ENCODE measurements around the gene NUBP2. TPM values are rescaled to one million over a fixed set of nuclear protein-coding genes. Genes with fewer than 3 reads are reported as not detected.

NUBP2 gene, protein sequence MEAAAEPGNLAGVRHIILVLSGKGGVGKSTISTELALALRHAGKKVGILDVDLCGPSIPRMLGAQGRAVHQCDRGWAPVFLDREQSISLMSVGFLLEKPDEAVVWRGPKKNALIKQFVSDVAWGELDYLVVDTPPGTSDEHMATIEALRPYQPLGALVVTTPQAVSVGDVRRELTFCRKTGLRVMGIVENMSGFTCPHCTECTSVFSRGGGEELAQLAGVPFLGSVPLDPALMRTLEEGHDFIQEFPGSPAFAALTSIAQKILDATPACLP
- polyA plus RNA-seq (2012; rRNA removed): 73.2 and 75.4 TPM in 2 replicates
- polyA plus RNA-seq (2012; cell fraction: cytosol; rRNA removed): 30.1 and 51.3 TPM in 2 replicates
- polyA plus RNA-seq (2012; cell fraction: nucleus; rRNA removed): 98.8 and 129 TPM in 2 replicates

DNA sequence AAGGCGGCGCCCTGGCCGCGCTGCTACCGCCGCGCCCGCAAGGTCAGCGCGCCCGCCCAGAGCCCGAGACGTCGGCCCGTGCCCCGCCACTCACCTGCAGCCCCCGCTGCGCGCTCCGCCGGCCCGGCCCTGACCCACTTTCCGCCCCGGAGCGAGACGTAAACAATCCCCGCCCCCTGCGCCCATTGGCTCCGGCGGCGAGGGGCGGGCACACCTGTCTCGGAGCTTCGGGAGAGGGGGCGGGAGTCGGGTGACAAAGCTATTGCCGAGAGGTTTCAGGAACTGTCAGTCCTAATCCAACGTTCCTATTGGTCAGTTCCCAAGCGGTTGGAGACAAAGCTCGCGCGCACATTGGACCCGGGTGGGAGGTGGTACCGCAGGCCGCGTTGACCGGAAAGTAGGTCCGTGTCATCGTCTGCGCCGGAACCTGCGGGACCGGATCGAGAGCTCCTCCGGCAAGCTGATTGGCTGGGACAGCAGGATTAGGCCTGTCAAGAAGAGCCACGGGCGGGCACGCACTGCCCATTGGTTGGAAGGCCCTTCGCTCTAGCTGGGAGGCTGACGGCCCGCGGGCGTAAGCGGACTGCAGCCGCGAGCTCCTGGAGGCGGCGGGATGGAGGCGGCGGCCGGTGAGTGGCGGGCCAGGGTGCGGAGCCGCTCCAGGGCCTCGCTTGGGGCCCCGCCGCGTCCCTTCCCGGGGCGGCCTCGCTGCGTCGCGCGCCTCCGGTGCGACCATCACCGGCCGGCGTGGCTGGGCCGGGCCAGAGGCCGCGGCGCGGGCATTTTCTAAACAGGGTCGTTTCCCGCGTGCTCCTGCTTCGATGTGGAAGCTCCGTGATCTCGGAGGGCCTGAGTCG is at the start of gene NUBP2, which contains the start of gene SPSB3:
Gene NUBP2 (plus strand): TSS at position 553 of the 857 bp plus-strand sequence. CDS start 61 bp downstream, at position 614.
Gene SPSB3 (minus strand): TSS at position 164 of the 857 bp plus-strand sequence. CDS start 1,088 bp downstream, outside the sequence.
- peak within 1 kb of the TSS; percentile 73; the same call in 1 of the 2 replicates for H2AFZ ChIP-seq (ENCODE audit: low read depth)
- H3K4me3 ChIP-seq (ENCODE audit: low read depth in 2 of 2, low read length in 1 of 2): peak within 1 kb of the TSS; percentile 84 to 90
- peak within 1 kb of the TSS; percentile 91 for H3K4me2 ChIP-seq
- peak within 1 kb of the TSS; percentile 48 to 53 for H3K27ac ChIP-seq (ENCODE audit: low read depth in 2 of 2, low read length in 1 of 2)
- peaks cover 13% of the 10 kb centered on the region; the same call in 1 of the 2 replicates for H4K20me1 ChIP-seq (ENCODE audit: insufficient read depth)
- WGBS (ENCODE audit: low lambda C conversion rate): 2% methylated on average over 16 of the region's 102 CpGs
- H3K9me2 ChIP-seq: no peaks in the 10 kb centered on the region
- no peaks in the 10 kb centered on the region for H3K9me3 ChIP-seq
- peaks cover 54% of the 10 kb centered on the region for H3K79me2 ChIP-seq (ENCODE audit: insufficient read depth)
- POLR2A ChIA-PET: interaction anchor here (0.9 to 2.2 kb wide), 8 partner anchors 9 to 362 kb away, joined by 3 to 24 read pairs (median 4); partner anchors contain the start of genes EME2, FAHD1, MRPS34 and NME3
- H3K9ac ChIP-seq: peak within 1 kb of the TSS; percentile 82
- CTCF ChIA-PET: interaction anchor here (0.8 to 4.3 kb wide), 6 partner anchors 9 to 176 kb away, joined by 3 to 40 read pairs (median 4); partner anchors contain the start of genes EME2 and MRPS34
- peak; percentile 97 for DNase-seq
- H3F3A ChIP-seq (replicated peaks; ENCODE audit: insufficient read depth): peaks cover 8% of the 10 kb centered on the region
- peaks cover 3 to 35% of the 10 kb centered on the region in 2 experiments for H3K36me3 ChIP-seq (replicated peaks in 1 of 2; ENCODE audit: control insufficient read depth in 1 of 2, insufficient read depth in 2 of 2, low read length in 1 of 2)
- no peaks in the 10 kb centered on the region for H3K27me3 ChIP-seq (ENCODE audit: insufficient read depth)
- peaks cover 0 to 8% of the 10 kb centered on the region in 2 experiments; a peak in 1 of 4 replicates for H3K4me1 ChIP-seq (ENCODE audit: control insufficient read depth in 1 of 2, insufficient read depth in 2 of 2, low read depth in 1 of 2, low read length in 1 of 2)
- TF ChIP-seq, protein P1, sequence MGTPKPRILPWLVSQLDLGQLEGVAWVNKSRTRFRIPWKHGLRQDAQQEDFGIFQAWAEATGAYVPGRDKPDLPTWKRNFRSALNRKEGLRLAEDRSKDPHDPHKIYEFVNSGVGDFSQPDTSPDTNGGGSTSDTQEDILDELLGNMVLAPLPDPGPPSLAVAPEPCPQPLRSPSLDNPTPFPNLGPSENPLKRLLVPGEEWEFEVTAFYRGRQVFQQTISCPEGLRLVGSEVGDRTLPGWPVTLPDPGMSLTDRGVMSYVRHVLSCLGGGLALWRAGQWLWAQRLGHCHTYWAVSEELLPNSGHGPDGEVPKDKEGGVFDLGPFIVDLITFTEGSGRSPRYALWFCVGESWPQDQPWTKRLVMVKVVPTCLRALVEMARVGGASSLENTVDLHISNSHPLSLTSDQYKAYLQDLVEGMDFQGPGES (IDR thresholded peaks at IDR 0.05; ENCODE audit: low read depth, low read length): peak; percentile 78
- TF ChIP-seq YY1 (IDR thresholded peaks at IDR 0.05; ENCODE audit: low read depth) (no peak), RFX5 (IDR thresholded peaks at IDR 0.05; ENCODE audit: low read length) (peak; percentile 62; the same call in 1 of the 2 replicates), TCF12 (IDR thresholded peaks at IDR 0.05) (no peak), FOXJ3 (CRISPR knock-in tag; IDR thresholded peaks at IDR 0.05) (0 out of 2 replicates have a peak, but pooled peaks have one; percentile 27), FOXM1 (IDR thresholded peaks at IDR 0.05; ENCODE audit: low read depth) (no peak), NFIC (IDR thresholded peaks at IDR 0.05; ENCODE audit: borderline replicate concordance) (no peak), GATA2 (CRISPR knock-in tag; IDR thresholded peaks at IDR 0.05) (no peak), POLR2AphosphoS5 (IDR thresholded peaks at IDR 0.05; ENCODE audit: low read depth, low read length) (no peak; the same call in 1 of the 2 replicates), TEAD4 (IDR thresholded peaks at IDR 0.05; ENCODE audit: borderline replicate concordance, insufficient read depth) (no peak), EZH2phosphoT487 (IDR thresholded peaks at IDR 0.05; ENCODE audit: borderline replicate concordance, low read depth) (no peak), RAD21 (IDR thresholded peaks at IDR 0.05; ENCODE audit: low read length) (no peak), SIN3A (IDR thresholded peaks at IDR 0.05; ENCODE audit: borderline replicate concordance, low read depth, low read length) (peak; percentile 90), CHD2 (IDR thresholded peaks at IDR 0.05; ENCODE audit: low read length, partially characterized antibody) (peak; percentile 96), NRF1 (IDR thresholded peaks at IDR 0.05; ENCODE audit: low read depth, low read length) (0 out of 2 replicates have a peak, but pooled peaks have one; percentile 2), JUND (IDR thresholded peaks at IDR 0.05) (no peak), RXRA (IDR thresholded peaks at IDR 0.05; ENCODE audit: borderline replicate concordance, low read depth) (no peak), ELF1 (IDR thresholded peaks at IDR 0.05) (peak; percentile 86), EP300 (IDR thresholded peaks at IDR 0.05; ENCODE audit: borderline replicate concordance in 1 of 2, low read depth in 1 of 2, low read length in 1 of 2) (no peak), MEF2A (IDR thresholded peaks at IDR 0.05; ENCODE audit: borderline replicate concordance, low read depth) (no peak), TAF1 (IDR thresholded peaks at IDR 0.05; ENCODE audit: borderline replicate concordance, low read depth, low read length) (no peak)
- TF ChIP-seq, protein P2, sequence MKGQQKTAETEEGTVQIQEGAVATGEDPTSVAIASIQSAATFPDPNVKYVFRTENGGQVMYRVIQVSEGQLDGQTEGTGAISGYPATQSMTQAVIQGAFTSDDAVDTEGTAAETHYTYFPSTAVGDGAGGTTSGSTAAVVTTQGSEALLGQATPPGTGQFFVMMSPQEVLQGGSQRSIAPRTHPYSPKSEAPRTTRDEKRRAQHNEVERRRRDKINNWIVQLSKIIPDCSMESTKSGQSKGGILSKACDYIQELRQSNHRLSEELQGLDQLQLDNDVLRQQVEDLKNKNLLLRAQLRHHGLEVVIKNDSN (IDR thresholded peaks at IDR 0.05; ENCODE audit: borderline replicate concordance, low read depth): no peak
- TF ChIP-seq, protein P3, sequence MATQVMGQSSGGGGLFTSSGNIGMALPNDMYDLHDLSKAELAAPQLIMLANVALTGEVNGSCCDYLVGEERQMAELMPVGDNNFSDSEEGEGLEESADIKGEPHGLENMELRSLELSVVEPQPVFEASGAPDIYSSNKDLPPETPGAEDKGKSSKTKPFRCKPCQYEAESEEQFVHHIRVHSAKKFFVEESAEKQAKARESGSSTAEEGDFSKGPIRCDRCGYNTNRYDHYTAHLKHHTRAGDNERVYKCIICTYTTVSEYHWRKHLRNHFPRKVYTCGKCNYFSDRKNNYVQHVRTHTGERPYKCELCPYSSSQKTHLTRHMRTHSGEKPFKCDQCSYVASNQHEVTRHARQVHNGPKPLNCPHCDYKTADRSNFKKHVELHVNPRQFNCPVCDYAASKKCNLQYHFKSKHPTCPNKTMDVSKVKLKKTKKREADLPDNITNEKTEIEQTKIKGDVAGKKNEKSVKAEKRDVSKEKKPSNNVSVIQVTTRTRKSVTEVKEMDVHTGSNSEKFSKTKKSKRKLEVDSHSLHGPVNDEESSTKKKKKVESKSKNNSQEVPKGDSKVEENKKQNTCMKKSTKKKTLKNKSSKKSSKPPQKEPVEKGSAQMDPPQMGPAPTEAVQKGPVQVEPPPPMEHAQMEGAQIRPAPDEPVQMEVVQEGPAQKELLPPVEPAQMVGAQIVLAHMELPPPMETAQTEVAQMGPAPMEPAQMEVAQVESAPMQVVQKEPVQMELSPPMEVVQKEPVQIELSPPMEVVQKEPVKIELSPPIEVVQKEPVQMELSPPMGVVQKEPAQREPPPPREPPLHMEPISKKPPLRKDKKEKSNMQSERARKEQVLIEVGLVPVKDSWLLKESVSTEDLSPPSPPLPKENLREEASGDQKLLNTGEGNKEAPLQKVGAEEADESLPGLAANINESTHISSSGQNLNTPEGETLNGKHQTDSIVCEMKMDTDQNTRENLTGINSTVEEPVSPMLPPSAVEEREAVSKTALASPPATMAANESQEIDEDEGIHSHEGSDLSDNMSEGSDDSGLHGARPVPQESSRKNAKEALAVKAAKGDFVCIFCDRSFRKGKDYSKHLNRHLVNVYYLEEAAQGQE (IDR thresholded peaks at IDR 0.05; ENCODE audit: low read depth, low read length): no peak
- TF ChIP-seq, protein P4, sequence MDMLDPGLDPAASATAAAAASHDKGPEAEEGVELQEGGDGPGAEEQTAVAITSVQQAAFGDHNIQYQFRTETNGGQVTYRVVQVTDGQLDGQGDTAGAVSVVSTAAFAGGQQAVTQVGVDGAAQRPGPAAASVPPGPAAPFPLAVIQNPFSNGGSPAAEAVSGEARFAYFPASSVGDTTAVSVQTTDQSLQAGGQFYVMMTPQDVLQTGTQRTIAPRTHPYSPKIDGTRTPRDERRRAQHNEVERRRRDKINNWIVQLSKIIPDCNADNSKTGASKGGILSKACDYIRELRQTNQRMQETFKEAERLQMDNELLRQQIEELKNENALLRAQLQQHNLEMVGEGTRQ (IDR thresholded peaks at IDR 0.05; ENCODE audit: borderline replicate concordance, low read depth, low read length): no peak
- TF ChIP-seq, protein P5, sequence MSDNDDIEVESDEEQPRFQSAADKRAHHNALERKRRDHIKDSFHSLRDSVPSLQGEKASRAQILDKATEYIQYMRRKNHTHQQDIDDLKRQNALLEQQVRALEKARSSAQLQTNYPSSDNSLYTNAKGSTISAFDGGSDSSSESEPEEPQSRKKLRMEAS (IDR thresholded peaks at IDR 0.05; ENCODE audit: low read depth): peak; percentile 79

All from SK-N-SH (cell line).